AG20443 (cell line): ENCODE measurements around the gene RUFY3.
"Not testable (repeated sequence)": the region's sequence is repeated elsewhere in the genome, so short reads cannot be mapped to it uniquely, and the experiment has no call there.

ENCODE experiments used
- DNase-seq: peaks from one replicate; pipeline ENCODE4 v3.0.0; 2012; ENCODE audit warnings: low spot score, mixed read lengths

The RUFY3 gene

GRCh38 chr4:70783096-70783495, 61.3 kb downstream of the RUFY3 start:
- no peak for DNase-seq

GRCh38 chr4:70787496-70787895, 65.7 kb downstream of the RUFY3 start:
- DNase-seq = no peak

- DNase-seq = no peak
Observed at GRCh38 chr4:70788733-70789132, 67.0 kb downstream of the RUFY3 start.

- DNase-seq = no peak
Observed at GRCh38 chr4:70793626-70794025, 71.9 kb downstream of the RUFY3 start.

DNA sequence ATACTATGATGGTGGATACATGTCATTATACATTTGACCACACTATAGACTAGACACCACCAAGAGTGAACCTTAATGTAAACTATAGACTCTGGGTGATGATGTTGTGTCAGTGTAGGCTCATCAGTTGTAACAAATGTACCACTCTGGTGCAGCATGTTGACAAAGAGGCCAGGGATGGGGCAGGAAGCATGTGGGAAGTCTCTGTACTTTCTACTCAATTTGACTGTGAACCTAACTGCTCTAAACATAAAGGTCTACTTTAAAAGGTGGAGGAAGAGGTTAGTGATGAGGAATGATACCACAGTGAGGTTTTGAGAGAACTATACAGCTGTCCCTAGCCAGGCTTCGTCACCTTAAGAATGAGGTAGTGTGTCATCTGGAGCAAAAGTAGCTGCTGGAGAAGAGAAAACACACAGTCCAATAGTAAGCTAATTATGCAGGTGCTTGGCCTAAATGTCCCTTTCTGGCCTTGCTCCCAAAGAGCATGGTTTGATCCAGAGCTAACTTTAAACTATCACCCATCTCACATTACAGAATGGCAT, 79.6 kb downstream of the RUFY3 start:
- no peak for DNase-seq

GRCh38 chr4:70802928-70803580, 81.3 kb downstream of the RUFY3 start:
- DNase-seq = no peak

GRCh38 chr4:70808151-70808550, 86.4 kb downstream of the RUFY3 start:
- DNase-seq = no peak

DNA sequence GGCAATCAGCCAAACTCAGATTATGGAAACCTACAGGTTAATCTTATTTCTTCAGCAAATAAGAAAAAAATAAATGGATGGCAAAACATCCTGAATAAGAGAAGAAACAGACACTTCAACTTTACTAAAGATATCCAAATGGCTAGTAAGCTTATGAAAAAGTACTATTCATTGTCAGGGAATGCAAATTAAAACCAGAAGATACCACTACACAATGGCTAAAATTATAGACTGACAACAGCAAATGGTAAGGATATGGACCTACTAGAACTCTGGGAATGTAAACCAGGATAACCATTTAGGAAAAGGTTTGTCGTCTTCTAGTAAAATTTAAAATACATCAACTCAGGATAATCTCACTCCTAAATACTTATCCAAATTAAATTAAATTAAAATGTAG, 93.6 kb downstream of the RUFY3 start:
- no peak for DNase-seq

DNA sequence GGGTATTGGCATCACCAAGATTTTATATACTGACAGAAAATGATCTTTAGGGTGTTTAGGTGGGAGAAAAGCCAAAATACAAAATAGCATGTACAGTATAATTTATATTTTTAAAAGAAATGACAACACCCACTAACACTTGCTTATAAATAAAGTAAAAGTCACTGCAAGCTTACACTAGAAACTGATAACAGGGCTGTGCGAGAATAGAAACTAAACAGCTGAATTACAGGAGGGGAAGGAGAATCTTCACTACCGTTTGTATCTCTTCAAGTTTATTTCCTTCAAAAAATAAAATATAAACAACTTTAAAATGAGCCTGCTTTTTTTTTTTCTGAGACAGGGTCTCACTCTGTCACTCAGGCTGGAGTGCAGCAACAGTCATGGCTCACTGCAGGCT, 95.1 kb downstream of the RUFY3 start:
- no peak for DNase-seq

DNA sequence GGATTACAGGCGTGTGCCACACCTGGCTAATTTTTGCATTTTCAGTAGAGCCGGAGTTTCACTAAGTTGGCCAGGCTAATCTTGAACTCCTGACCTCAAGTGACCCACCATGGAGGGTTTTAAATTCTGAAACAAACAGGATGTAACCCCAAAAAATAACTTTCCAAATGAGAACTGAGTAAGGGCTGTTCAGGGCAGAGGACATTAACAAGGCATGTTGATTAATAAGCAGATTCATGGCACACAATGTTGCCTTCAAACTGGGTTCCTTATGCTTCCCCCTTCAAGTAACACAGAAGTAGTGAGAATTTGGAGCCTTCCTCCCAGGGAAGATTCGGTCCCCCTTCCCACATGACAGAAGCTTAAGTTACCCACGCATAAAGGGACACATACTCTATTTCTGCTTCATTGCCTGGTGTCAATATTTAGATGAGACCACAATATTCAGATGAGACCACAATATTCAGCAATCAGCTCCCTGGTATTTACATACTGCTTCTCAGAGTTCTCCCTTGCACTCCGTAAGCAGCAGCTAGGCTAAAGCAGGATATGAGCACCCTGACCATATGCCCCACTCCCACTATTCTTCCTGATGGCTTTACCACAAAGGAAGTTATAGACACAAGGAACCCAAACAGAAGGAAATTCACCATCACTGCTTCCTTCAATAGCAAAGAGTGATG, 96.5 kb downstream of the RUFY3 start:
- no peak for DNase-seq

GRCh38 chr4:70818921-70819320, 97.2 kb downstream of the RUFY3 start:
- DNase-seq = no peak

DNA sequence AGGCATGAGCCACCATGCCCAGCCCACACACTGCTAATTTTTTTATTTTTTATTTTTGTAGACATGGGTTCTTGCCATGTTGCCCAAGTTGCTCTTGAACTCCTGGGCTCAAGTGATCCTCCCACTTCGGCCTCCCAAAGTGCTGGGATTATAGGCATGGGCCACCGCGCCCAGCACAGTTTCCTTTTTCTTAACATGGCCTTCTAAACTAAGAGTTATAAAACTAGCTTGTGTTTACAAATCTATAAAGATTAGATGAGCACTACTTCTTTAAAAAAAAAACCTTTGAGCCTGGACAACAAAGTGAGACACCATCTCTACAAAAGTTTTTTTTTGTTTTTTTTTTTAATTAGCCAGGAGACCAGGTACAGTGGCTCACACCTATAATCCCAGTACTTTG, 107.3 kb downstream of the RUFY3 start:
- no peak for DNase-seq

GRCh38 chr4:70829492-70829891, 107.7 kb downstream of the RUFY3 start:
- DNase-seq = no peak

GRCh38 chr4:70830054-70830453, 108.3 kb downstream of the RUFY3 start:
- no peak for DNase-seq

- DNase-seq = no peak
Observed at GRCh38 chr4:70831293-70831692, 109.5 kb downstream of the RUFY3 start.

DNA sequence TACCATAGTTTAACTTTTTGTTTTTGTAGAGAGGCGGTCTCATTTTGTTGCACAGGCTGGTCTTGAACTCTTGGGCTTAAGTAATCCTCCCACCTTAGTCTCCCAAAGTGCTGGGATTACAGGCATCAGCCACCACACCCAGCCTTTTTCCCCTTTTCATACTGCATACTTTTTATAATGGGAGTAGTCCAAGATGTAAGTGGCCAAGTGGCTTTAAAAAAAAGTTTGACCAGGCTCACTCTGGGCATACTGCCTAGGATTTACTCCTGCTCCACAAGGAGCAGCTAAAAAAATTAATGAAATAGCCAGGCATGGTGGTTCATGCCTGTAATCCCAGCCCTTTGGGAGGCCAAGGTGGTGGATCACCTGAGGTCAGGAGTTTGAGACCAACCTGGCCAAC, 111.9 kb downstream of the RUFY3 start:
- DNase-seq = no peak

- DNase-seq = no peak
Observed at GRCh38 chr4:70836081-70836480, 114.3 kb downstream of the RUFY3 start.

DNA sequence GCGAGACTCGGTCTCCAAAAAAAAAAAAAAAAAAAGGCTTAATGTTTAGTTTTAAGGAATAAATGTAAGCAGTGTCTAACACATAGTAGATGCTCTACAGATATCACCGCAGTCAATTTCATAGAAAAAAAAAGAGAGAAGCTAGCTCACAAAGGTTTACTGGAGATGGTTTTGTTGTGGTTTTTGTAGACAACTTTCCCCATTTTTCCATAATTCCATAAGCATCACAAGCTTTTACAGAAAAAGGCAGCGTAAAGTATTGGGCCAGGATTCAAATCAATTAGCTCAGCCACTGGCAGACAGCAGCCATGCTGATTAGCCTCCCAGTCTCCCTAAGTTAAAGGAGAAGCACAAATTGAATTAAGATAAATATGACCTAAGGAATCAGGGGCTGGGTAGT, 116.4 kb downstream of the RUFY3 start:
- peak; percentile 19 for DNase-seq

DNA sequence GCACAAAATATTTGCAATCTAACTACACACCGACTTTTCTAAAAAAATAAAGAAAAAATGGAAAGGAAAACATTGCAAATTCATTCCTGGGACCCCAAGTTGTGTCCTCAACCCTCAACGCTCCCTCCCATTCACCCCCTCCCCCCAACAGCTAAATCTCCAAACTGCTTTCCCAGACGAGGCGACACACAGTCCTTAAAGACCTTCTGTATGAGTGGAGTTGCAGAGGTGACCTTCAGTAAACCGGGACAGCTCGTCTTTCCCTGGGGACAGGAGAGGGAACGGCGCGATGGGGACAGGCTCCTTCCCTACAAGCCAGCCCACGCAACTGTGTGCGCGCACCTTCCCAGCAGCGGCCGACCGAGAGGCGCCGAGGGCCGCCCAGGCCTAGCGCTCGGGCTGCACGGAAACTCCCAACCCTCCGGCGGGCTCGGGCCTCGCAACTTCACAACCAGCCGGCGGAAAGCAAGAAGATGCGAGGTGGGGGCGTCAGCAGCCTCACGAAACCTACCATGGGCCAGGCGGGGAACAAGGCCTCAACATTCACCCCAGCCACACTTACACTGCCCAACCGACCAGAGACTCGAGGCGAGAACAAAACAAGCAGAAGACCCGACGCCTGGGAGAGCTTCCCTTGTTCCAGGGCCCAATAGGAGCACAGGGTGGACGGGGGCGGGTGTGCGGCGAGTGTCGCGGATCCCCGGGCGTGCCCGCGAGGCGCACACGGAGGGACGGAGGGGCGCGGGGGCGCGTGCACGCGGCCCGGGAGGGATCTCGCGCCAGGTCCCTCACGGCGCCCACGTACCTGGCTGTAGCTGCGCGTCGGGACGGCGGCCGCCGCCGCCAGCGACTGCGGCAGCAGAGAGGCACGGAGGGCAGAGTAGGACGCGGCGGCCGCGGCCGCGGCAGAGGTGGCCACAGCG, 117.2 kb downstream of the RUFY3 start:
- peak; percentile 80 for DNase-seq

- DNase-seq = peak; percentile 99
Observed at GRCh38 chr4:70839589-70840093, 117.9 kb downstream of the RUFY3 start, which contains the start of gene GRSF1. GRSF1 (minus strand) TSS chr4:70839890; CDS start chr4:70839827, 63 bp downstream.

GRCh38 chr4:70840137-70840536, 118.4 kb downstream of the RUFY3 start:
- DNase-seq = peak; percentile 45

- not testable (repeated sequence) for DNase-seq
Observed at GRCh38 chr4:70840631-70841030, 118.9 kb downstream of the RUFY3 start.
